Motor neuron (in vitro differentiated cells): ENCODE data around the gene CAND1. TPM values are rescaled to one million over a fixed set of nuclear protein-coding genes. Genes with fewer than 3 reads are reported as not detected.
"Not testable (repeated sequence)": the region's sequence is repeated elsewhere in the genome, so short reads cannot be mapped to it uniquely, and the experiment has no call there.

Experiments
- ATAC-seq, 8 experiments: fragments of 200-7000 bp; cut with Tn5 transposase; replicated peaks in 6 of 8; 2 replicates each; pipeline ENCODE4 v1.8.0; 2021; ENCODE audit warnings: mild to moderate bottlenecking in 8 of 8, moderate library complexity in 8 of 8
- H3K27ac ChIP-seq, 2 donors: fragments of 250-450 bp; sonication (Bioruptor Pico); 2 replicates each; pipeline ENCODE4 v1.9.0; 2021; ENCODE audit warnings: antibody characterized with exemption in 2 of 2, mild to moderate bottlenecking in 2 of 2, moderate library complexity in 1 of 2
- H3K4me1 ChIP-seq, 2 donors: fragments of 250-450 bp; sonication (Bioruptor Pico); replicated peaks in 1 of 2; 2 replicates each; pipeline ENCODE4 v1.6.1; 2021; ENCODE audit warnings: antibody characterized with exemption in 2 of 2, mild to moderate bottlenecking in 2 of 2, moderate library complexity in 1 of 2
- H3K4me3 ChIP-seq, 5 donors: fragments of 250-450 bp; sonication (Bioruptor Pico); 2 replicates each; pipeline ENCODE4 v1.9.0; 2021; ENCODE audit warnings: antibody characterized with exemption in 5 of 5, mild to moderate bottlenecking in 5 of 5, moderate library complexity in 4 of 5
- WGBS, 10 experiments: fragments of 450-650 bp; shearing (Covaris generic); methylation state at CpG; one replicate each; pipeline ENCODE4 v1.0.0; 2022; 5-methylcytosine and 5-hydroxymethylcytosine counted together
- in situ Hi-C, 9 experiments: fragments of 400-800 bp; cut with MboI; loops; one replicate each; pipeline ENCODE4 v1.15.0; 2021; ENCODE audit warnings: low sequenced_read_pairs in 9 of 9, low pct_unique_long_range_greater_than_20kb in 2 of 9; ENCODE audit not compliant: unreplicated experiment in 9 of 9
- total RNA-seq, 8 experiments: library from RNA; unstranded; fragments of 300-600 nt; gene quantifications; 2 replicates each; pipeline versions ENCODE4 v1.2.3 to v1.2.4, GENCODE V29; 2022

CAND1 gene
- total RNA-seq, 8 experiments from 2014 or later: 52.0 to 110 (median 89.1) TPM

DNA sequence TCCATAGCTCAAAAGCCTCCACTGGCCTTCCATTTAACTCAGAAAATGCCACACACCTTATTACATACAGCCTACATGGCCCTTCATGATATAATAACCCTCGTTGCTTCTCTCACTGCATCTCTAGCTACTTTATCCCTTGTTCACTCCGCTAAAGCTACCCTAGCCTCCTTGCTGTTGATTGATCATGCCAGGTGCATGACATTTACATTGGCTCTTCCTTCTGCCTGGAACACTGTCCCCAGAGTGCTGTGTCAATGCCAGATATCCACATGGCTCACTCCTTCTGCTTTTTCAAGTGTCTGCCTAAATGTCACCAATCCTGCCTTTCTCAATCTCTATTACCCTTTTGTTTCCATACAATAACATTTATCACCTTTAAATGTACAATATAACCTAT lies 58.3 kb downstream of the CAND1 start:
- no peak overlapping the region for H3K4me3 ChIP-seq
- ATAC-seq: peak in 2 of 8 experiments; percentile 8 to 18
- no peaks in the 10 kb centered on the region for H3K4me1 ChIP-seq
- WGBS, 10 experiments: 57 to 83% (median 61%) methylated on average over 1 to 2 of the region's 2 CpGs; no CpG with 5 or more reads in 6 of the 10 experiments
- in situ Hi-C loops: no loop called here
- H3K27ac ChIP-seq: no peak overlapping the region

GRCh38 chr12:67331123-67331522 lies 62.0 kb downstream of the CAND1 start:
- WGBS, 10 experiments: 0 to 100% (median 100%) methylated on average over 1 of the region's 1 CpG; no CpG with 5 or more reads in 3 of the 10 experiments
- Histone ChIP-seq H3K27ac (no peak overlapping the region), H3K4me1 (no peaks in the 10 kb centered on the region), H3K4me3 (no peak overlapping the region)
- in situ Hi-C loops: no loop called here
- no peak for ATAC-seq

DNA sequence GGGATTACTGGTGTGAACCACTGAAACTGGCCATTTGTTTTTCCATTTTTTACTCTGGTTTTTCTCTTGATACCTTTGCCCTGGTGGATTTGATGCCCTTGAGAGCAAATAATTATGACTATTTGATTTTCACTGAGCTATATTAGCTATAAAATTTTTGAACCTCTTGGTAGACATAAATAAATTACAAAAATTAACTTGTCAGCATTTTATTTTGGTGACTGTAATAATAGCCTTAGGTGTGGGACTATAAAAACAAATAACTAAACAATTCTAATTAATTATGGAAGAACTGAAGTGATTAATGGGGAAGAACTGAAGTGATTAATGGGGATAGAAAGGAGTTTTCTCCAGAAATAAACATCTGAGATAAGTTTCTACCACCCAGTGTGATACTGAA lies 62.7 kb downstream of the CAND1 start:
- in situ Hi-C loops: no loop called here
- no peak overlapping the region for H3K27ac ChIP-seq
- H3K4me3 ChIP-seq: no peak overlapping the region
- H3K4me1 ChIP-seq: no peaks in the 10 kb centered on the region
- no peak for ATAC-seq

DNA sequence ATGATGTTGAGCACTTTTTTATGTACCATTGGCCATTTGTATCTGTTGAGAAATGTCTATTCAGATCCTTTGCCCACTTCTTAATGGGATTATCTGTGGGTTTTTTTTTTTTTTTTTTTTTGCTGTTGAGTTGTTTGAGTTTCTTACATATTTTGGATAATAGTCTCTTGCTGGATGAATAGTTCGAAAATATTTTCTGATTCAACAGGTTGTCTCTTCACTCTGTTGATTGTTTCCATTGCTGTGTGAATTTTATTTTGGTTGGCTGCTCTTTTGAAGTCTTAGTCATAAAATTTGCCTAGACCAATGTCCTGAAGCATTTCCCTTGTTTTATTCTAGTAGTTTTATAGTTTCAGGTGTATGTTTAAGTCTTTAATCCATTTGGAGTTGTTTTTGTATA lies 64.5 kb downstream of the CAND1 start:
- no peak overlapping the region for H3K27ac ChIP-seq
- no peak for ATAC-seq
- no peak overlapping the region for H3K4me3 ChIP-seq
- 75 to 100% (median 91%) methylated on average over 1 of the region's 1 CpG; no CpG with 5 or more reads in 3 of the 10 experiments for WGBS, 10 experiments
- in situ Hi-C loops: no loop called here
- H3K4me1 ChIP-seq: no peaks in the 10 kb centered on the region

- Histone ChIP-seq H3K4me3 (no peak overlapping the region), H3K27ac (no peak overlapping the region), H3K4me1 (no peaks in the 10 kb centered on the region)
- ATAC-seq: no peak
- in situ Hi-C loops: no loop called here
Observed at GRCh38 chr12:67338426-67338825, 69.3 kb downstream of the CAND1 start.

- Histone ChIP-seq H3K4me1 (no peaks in the 10 kb centered on the region), H3K4me3 (no peak overlapping the region), H3K27ac (no peak overlapping the region)
- in situ Hi-C loops: no loop called here
- no peak for ATAC-seq
- WGBS, 10 experiments: 83 to 100% (median 100%) methylated on average over 1 of the region's 1 CpG; no CpG with 5 or more reads in 2 of the 10 experiments
Observed at GRCh38 chr12:67339530-67339929, 70.4 kb downstream of the CAND1 start.

GRCh38 chr12:67341086-67341485 lies 71.9 kb downstream of the CAND1 start:
- WGBS, 10 experiments: 0 to 88% (median 83%) methylated on average over 1 to 4 of the region's 14 CpGs; no CpG with 5 or more reads in 5 of the 10 experiments
- H3K4me1 ChIP-seq, H3K4me3 ChIP-seq, H3K27ac ChIP-seq, in situ Hi-C loops, ATAC-seq: not testable (repeated sequence)

DNA sequence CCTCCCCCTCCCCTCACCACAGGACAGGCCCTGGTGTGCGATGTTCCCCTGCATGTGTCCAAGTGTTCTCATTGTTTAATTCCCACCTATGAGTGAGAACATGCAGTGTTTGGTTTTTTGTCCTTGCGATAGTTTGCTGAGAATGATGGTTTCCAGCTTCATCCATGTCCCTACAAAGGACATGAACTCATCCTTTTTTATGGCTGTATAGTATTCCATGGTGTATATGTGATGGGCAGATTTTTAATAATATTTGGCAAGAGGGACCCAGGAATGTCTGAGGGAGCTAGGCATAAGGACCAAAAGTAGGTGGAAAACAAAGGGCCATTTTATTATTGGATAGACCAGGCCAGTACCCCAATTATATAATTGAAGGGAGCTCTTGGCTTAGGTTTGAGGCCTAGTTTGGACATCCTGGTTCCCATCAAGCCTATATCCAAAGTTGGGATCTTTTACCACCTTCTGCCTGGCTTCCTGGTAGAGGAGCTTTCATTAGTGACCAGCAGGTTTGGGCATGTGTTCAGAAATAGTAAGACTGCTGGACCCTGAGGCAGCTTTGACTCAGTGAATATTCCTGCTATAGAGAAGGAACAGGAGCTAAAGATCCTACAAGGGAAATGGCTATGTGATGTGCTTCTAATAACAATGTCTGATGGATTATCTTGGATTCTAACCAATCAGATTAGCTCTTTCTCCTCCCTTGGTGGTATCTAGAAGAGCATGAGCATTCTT lies 76.0 kb downstream of the CAND1 start:
- Histone ChIP-seq H3K4me3 (no peak overlapping the region), H3K4me1 (no peaks in the 10 kb centered on the region), H3K27ac (no peak overlapping the region)
- in situ Hi-C loops: no loop called here
- ATAC-seq: no peak
- WGBS, 10 experiments: 100% methylated on average over 1 of the region's 2 CpGs; no CpG with 5 or more reads in 7 of the 10 experiments

GRCh38 chr12:67348683-67349082 lies 79.5 kb downstream of the CAND1 start:
- in situ Hi-C loops: no loop called here
- Histone ChIP-seq H3K4me3 (no peak overlapping the region), H3K27ac (no peak overlapping the region), H3K4me1 (no peaks in the 10 kb centered on the region)
- WGBS, 10 experiments: 0 to 100% (median 89%) methylated on average over 1 to 2 of the region's 2 CpGs; no CpG with 5 or more reads in 1 of the 10 experiments
- no peak for ATAC-seq

DNA sequence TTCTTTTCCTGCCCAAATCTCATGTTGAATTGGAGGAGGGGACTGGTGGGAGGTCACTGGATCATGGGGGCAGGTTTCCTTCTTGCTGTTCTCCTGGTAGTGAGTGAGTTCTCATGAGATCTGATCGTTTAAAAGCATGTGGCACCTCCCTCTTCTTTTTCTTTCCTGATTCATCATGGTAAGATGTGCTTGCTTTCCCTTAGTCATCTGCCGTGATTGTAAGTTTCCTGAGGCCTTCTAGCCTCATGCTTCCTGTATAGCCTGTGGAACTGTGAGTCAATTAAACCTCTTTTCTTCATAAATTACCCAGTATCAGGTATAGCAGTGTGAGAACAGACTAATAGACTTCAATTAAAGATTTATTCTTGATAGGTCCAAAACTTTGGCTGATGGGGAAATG lies 83.5 kb downstream of the CAND1 start:
- no peak for ATAC-seq
- in situ Hi-C loops: loop anchor here in 6 of 9 experiments (10.0 to 25.0 kb wide), 2 partner anchors 62 to 585 kb away; no protein-coding TSS in a partner anchor
- H3K27ac ChIP-seq: no peak overlapping the region
- H3K4me3 ChIP-seq: no peak overlapping the region
- 0 to 83% (median 59%) methylated on average over 1 to 2 of the region's 2 CpGs; no CpG with 5 or more reads in 4 of the 10 experiments for WGBS, 10 experiments
- H3K4me1 ChIP-seq: peaks cover 0 to 8% of the 10 kb centered on the region in 2 donors

GRCh38 chr12:67354322-67354721 lies 85.2 kb downstream of the CAND1 start:
- in situ Hi-C loops: loop anchor here in 6 of 9 experiments (10.0 to 25.0 kb wide), 2 partner anchors 60 to 583 kb away; no protein-coding TSS in a partner anchor
- Histone ChIP-seq H3K27ac (no peak overlapping the region), H3K4me3 (no peak overlapping the region), H3K4me1 (peaks cover 0 to 8% of the 10 kb centered on the region in 2 donors)
- ATAC-seq: no peak
- 10 to 100% (median 83%) methylated on average over 1 to 4 of the region's 5 CpGs; no CpG with 5 or more reads in 2 of the 10 experiments for WGBS, 10 experiments

- 29 to 100% (median 67%) methylated on average over 1 of the region's 1 CpG; no CpG with 5 or more reads in 3 of the 10 experiments for WGBS, 10 experiments
- Histone ChIP-seq H3K27ac (no peak overlapping the region), H3K4me1 (peaks cover 0 to 8% of the 10 kb centered on the region in 2 donors), H3K4me3 (no peak overlapping the region)
- no peak for ATAC-seq
- in situ Hi-C loops: loop anchor here in 6 of 9 experiments (10.0 to 25.0 kb wide), 2 partner anchors 60 to 582 kb away; no protein-coding TSS in a partner anchor
Observed at GRCh38 chr12:67354966-67355365, 85.8 kb downstream of the CAND1 start.

DNA sequence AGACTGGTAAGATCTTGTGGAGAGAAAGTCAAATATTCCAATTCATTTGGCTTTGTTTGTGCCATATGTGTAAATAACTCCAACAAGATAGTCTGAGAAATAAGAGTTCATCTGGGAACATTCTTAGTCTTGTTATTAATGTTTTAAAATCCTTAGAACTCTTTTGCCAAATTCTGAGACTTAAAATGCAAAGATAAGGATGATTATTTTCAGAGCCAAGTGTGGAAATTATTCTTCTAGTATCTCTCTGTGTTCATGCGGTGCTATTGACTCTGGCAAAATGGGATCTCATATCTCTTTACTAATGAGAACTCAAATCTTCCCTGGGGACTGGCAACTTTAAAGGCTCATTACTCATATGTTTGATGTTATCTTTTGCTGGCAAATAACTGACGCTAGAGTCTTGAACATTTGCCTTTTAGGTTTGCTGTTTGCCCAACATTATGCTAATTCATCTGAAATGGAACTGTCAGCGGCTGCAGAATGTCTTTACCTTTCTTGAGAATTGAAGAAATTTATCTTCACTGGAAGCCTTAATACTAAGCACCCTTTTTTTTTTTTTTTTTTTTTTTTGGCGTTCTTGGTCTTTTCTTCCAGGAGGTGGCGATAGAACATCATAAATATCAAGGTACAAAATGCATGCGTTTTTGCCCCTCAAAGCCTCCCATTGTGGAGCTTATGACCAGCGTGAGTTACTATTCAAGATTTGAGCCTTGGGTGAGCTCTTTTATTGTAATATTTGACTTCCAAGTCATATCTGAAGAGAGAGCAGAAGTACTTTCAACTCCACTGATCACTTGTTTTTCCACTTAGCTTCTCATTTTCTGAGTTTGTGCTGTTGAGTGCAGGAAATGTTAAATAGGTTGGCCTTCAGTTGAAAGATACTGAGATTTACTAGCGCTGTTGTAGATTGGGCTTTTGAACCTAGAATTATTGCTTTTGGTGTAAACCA lies 86.5 kb downstream of the CAND1 start:
- 0 to 34% (median 18%) methylated on average over 2 to 8 of the region's 8 CpGs for WGBS, 10 experiments
- in situ Hi-C loops: loop anchor here in 6 of 9 experiments (10.0 to 25.0 kb wide), 2 partner anchors 59 to 582 kb away; no protein-coding TSS in a partner anchor
- peak; percentile 7 to 76 (median 63) for ATAC-seq
- H3K4me1 ChIP-seq: peaks cover 0 to 8% of the 10 kb centered on the region in 2 donors
- no peak overlapping the region for H3K4me3 ChIP-seq
- H3K27ac ChIP-seq: no peak overlapping the region
